Lower leg skin (tissue), 4 donors: ENCODE measurements around the gene THADA. TPM values are rescaled to one million over a fixed set of nuclear protein-coding genes. Genes with fewer than 3 reads are reported as not detected.

Experiments
- DNase-seq, 2 donors: peaks; one replicate each; pipeline ENCODE4 v3.0.0-alpha.2; 2019; ENCODE audit warnings: low spot score in 2 of 2
- H3K4me3 ChIP-seq: fragments of 200-600 bp; sonication (generic); 2 replicates; pipeline ENCODE4 v1.5.1; 2017; ENCODE audit warnings: mild to moderate bottlenecking, low read depth; ENCODE audit not compliant: poor library complexity, severe bottlenecking
- CTCF ChIP-seq, 3 donors: fragments of 450-650 bp; IDR thresholded peaks; one replicate each; pipeline ENCODE4 v1.5.1; 2016; ENCODE audit warnings: antibody characterized with exemption in 3 of 3, mild to moderate bottlenecking in 3 of 3, moderate library complexity in 2 of 3
- POLR2A ChIP-seq, 2 donors: fragments of 450-650 bp; IDR thresholded peaks; one replicate each; pipeline ENCODE4 v1.6.1; 2016 to 2017; ENCODE audit warnings: antibody characterized with exemption in 2 of 2, mild to moderate bottlenecking in 1 of 2, moderate library complexity in 1 of 2
- WGBS, 2 donors: methylation state at CpG; one replicate each; pipeline ENCODE4 v1.1.5; 2018; 5-methylcytosine and 5-hydroxymethylcytosine counted together
- intact Hi-C: fragments of 100-400 bp; cut with DNase I; formaldehyde crosslinking; loops from one replicate; pipeline ENCODE4 v1.15.0; 2023; ENCODE audit warnings: low total_unique reads
- total RNA-seq, 4 donors: library from RNA; depleted of rRNA; stranded (reverse); fragments of >200 nt; gene quantifications; one replicate each; pipeline ENCODE4 v1.1.0, GENCODE V29; 2016

Gene THADA
- total RNA-seq, 4 donors from 2014 or later: 19.5 to 26.4 (median 22.2) TPM

GRCh38 chr2:43568228-43568627, 27.6 kb downstream of the THADA start:
- no peak overlapping the region for H3K4me3 ChIP-seq
- DNase-seq: no peak
- WGBS, 2 donors: 90 to 92% methylated on average over 1 of the region's 1 CpG
- intact Hi-C loops: no loop called here
- TF ChIP-seq POLR2A (IDR thresholded peaks at IDR 0.05) (no peak), CTCF (IDR thresholded peaks at IDR 0.05) (no peak)

- no peak for DNase-seq
- no peak overlapping the region for H3K4me3 ChIP-seq
- intact Hi-C loops: no loop called here
- TF ChIP-seq POLR2A (IDR thresholded peaks at IDR 0.05): no peak
- TF ChIP-seq CTCF (IDR thresholded peaks at IDR 0.05): no peak
Measured at GRCh38 chr2:43566461-43566729, 29.4 kb downstream of the THADA start.

- no peak overlapping the region for H3K4me3 ChIP-seq
- DNase-seq: no peak
- WGBS, 2 donors: 95 to 99% methylated on average over 2 of the region's 2 CpGs
- TF ChIP-seq POLR2A (IDR thresholded peaks at IDR 0.05) (no peak), CTCF (IDR thresholded peaks at IDR 0.05) (no peak)
- intact Hi-C loops: no loop called here
Measured at GRCh38 chr2:43563679-43564078, 32.2 kb downstream of the THADA start.

- intact Hi-C loops: no loop called here
- TF ChIP-seq POLR2A (IDR thresholded peaks at IDR 0.05): no peak
- TF ChIP-seq CTCF (IDR thresholded peaks at IDR 0.05): no peak
- H3K4me3 ChIP-seq: no peak overlapping the region
- DNase-seq: no peak
- 82 to 83% methylated on average over 2 of the region's 2 CpGs for WGBS, 2 donors
Measured at GRCh38 chr2:43560231-43560547, 35.6 kb downstream of the THADA start.

- no peak for TF ChIP-seq CTCF (IDR thresholded peaks at IDR 0.05)
- no peak for TF ChIP-seq POLR2A (IDR thresholded peaks at IDR 0.05)
- WGBS, 2 donors: 88 to 92% methylated on average over 4 of the region's 4 CpGs
- intact Hi-C loops: no loop called here
- no peak for DNase-seq
- no peak overlapping the region for H3K4me3 ChIP-seq
Measured at GRCh38 chr2:43559391-43560230, 36.2 kb downstream of the THADA start.

GRCh38 chr2:43557196-43557595, 38.6 kb downstream of the THADA start:
- 92 to 95% methylated on average over 1 of the region's 1 CpG for WGBS, 2 donors
- DNase-seq: no peak
- intact Hi-C loops: no loop called here
- no peak for TF ChIP-seq POLR2A (IDR thresholded peaks at IDR 0.05)
- no peak for TF ChIP-seq CTCF (IDR thresholded peaks at IDR 0.05)
- no peak overlapping the region for H3K4me3 ChIP-seq
